ENCODE data around the gene RTL10.

The RTL10 gene

DNA sequence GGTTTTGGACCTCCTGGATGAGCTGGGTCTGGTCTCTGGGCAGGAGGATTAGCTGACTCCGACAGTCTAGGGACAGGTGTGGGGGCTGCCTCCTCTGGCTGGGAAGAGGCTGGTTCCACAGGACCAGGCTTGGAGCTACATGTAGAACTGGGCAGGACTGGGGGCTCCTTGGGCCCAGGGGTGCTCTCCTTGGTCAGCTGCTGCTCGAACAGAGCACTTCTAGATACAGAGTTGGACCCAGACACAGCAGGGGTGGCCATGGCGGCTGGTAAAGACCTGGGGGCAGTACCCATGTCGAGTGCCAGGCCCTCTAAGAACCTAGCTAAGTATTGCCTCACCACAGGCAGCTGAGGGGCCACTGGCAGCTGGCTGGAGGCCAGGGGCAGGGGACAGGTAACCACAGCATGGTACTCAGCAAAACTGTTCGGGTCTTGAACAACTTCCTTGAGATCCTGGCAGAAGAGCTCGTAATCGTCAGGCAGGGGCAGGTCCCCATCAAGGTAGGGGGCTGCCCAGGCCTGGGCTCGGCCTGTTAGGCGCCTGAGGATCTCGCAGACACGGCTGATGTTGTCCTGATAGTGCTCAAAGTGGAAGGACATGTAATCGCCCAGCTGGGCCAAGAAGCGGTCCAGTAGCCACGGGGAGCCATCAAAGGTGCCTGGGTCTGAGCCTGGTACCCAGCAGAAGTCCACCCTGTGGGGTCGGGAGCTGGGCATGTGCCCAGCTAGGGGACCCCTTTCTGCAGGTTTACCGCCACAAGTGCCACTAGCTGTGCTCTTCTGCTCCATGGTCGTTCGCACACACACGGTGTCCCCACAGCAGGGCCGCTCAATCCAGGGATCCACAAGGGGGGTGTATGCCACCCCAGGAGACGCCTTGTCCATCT lies 3.1 kb downstream of the RTL10 start:
- in situ Hi-C loops (cut with MboI; ENCODE audit: low sequenced_read_pairs, unreplicated experiment), result no loop called here
- peak; percentile 20 for DNase-seq (ENCODE audit: low spot score)
- TF ChIP-seq, protein P1, sequence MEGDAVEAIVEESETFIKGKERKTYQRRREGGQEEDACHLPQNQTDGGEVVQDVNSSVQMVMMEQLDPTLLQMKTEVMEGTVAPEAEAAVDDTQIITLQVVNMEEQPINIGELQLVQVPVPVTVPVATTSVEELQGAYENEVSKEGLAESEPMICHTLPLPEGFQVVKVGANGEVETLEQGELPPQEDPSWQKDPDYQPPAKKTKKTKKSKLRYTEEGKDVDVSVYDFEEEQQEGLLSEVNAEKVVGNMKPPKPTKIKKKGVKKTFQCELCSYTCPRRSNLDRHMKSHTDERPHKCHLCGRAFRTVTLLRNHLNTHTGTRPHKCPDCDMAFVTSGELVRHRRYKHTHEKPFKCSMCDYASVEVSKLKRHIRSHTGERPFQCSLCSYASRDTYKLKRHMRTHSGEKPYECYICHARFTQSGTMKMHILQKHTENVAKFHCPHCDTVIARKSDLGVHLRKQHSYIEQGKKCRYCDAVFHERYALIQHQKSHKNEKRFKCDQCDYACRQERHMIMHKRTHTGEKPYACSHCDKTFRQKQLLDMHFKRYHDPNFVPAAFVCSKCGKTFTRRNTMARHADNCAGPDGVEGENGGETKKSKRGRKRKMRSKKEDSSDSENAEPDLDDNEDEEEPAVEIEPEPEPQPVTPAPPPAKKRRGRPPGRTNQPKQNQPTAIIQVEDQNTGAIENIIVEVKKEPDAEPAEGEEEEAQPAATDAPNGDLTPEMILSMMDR (IDR thresholded peaks at IDR 0.05; ENCODE audit: borderline replicate concordance, control extremely low read depth, extremely low read depth, insufficient read depth, missing control alignments), result no peak

- in situ Hi-C loops (cut with MboI; ENCODE audit: low sequenced_read_pairs, unreplicated experiment), result no loop called here
- TF ChIP-seq, protein P1 (IDR thresholded peaks at IDR 0.05; ENCODE audit: borderline replicate concordance, control extremely low read depth, extremely low read depth, insufficient read depth, missing control alignments), result no peak
Measured at GRCh38 chr22:19850763-19851109, 3.9 kb downstream of the RTL10 start.

GRCh38 chr22:19849835-19850762 lies 4.6 kb downstream of the RTL10 start:
- TF ChIP-seq, protein P1 (IDR thresholded peaks at IDR 0.05; ENCODE audit: borderline replicate concordance, control extremely low read depth, extremely low read depth, insufficient read depth, missing control alignments), result no peak
- no peak for DNase-seq (ENCODE audit: low spot score)
- in situ Hi-C loops (cut with MboI; ENCODE audit: low sequenced_read_pairs, unreplicated experiment), result no loop called here

More at GRCh38 chr22:19850763-19851109, 3.9 kb downstream of the RTL10 start:
- DNase-seq (ENCODE audit: low spot score), result no peak

DNA sequence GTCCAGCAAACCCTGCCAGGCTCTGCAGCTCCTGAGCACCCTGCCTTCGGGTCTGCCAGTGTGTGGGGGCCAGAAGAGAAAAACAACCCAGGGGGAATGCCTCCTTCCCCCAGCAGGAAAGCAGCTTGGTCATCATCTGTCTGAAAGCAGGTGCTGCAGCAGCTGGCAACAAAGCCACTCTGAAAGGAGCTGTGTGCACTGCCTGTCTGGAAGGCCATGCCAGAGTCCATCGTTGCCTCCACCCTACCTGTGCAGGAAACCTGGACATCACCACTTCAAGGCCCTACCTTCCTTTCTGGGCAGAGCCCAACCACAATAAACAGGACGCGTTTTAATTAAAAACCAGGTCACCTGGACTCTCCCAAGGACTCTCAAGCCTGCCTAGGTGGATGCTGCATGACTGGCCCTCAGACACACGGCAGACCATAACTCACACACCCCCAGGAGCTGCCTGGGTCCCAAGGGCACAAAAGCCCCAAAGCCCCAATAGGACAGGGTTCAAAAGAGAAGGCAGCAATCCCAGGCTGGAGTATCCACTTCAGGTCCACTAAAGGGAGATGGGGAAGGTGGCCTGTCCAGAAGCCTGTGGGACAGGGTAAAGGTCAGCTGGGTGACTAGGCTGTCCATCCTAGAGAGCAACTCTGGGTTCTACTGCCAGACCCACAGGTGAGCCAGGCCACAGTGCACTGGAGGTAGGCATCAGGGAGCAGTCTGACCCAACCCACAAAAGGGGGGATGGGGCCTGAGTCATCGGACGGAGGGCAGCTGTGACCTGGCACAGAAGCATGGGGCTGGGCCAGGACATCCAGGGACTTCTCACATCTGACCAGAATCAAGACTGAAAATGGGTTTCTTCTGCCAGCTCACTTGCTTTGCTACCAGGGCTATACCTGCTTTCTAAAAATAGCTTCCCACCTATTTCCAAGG lies 6.1 kb downstream of the RTL10 start:
- TF ChIP-seq, protein P1 (IDR thresholded peaks at IDR 0.05; ENCODE audit: borderline replicate concordance, control extremely low read depth, extremely low read depth, insufficient read depth, missing control alignments), result no peak
- in situ Hi-C loops (cut with MboI; ENCODE audit: low sequenced_read_pairs, unreplicated experiment), result no loop called here
- DNase-seq (ENCODE audit: low spot score), result peak; percentile 21

DNA sequence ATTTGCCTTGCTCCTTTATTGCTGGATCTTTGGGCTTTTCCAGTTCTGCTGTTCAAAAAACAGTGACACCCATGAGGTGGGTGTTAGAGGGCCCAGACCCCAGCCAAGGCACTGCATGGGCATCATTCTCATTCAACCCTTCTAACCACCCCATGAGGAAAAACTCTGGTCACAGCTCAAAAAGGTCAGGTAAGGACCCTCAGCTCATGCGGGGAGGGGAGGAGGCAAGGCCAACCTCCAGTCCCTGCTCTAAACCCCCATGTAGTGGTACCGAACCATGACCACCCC lies 7.4 kb downstream of the RTL10 start:
- in situ Hi-C loops (cut with MboI; ENCODE audit: low sequenced_read_pairs, unreplicated experiment), result no loop called here
- TF ChIP-seq, protein P1 (IDR thresholded peaks at IDR 0.05; ENCODE audit: borderline replicate concordance, control extremely low read depth, extremely low read depth, insufficient read depth, missing control alignments), result no peak
- DNase-seq (ENCODE audit: low spot score), result no peak

Data from GM13976 (cell line).